Activated CD4-positive, CD25-positive, alpha-beta regulatory T cell treated with anti-CD3 and anti-CD28 coated beads, Interleukin-2, amount 50 U/mL, for 24 hours (primary cell): ENCODE data around the gene GAPDHS.

ENCODE experiments used
- ATAC-seq, 2 donors: fragments of 150-1000 bp; cut with Tn5 transposase; one replicate each; pipeline ENCODE4 v1.10.0; 2021; ENCODE audit warnings: mild to moderate bottlenecking in 1 of 2, moderate library complexity in 1 of 2

GAPDHS gene

GRCh38 chr19:35540356-35540927, 7.2 kb downstream of the GAPDHS start:
- ATAC-seq: no peak

- no peak for ATAC-seq
Measured at GRCh38 chr19:35542209-35542608, 9.0 kb downstream of the GAPDHS start.

GRCh38 chr19:35543280-35544109, 10.2 kb downstream of the GAPDHS start:
- no peak for ATAC-seq

DNA sequence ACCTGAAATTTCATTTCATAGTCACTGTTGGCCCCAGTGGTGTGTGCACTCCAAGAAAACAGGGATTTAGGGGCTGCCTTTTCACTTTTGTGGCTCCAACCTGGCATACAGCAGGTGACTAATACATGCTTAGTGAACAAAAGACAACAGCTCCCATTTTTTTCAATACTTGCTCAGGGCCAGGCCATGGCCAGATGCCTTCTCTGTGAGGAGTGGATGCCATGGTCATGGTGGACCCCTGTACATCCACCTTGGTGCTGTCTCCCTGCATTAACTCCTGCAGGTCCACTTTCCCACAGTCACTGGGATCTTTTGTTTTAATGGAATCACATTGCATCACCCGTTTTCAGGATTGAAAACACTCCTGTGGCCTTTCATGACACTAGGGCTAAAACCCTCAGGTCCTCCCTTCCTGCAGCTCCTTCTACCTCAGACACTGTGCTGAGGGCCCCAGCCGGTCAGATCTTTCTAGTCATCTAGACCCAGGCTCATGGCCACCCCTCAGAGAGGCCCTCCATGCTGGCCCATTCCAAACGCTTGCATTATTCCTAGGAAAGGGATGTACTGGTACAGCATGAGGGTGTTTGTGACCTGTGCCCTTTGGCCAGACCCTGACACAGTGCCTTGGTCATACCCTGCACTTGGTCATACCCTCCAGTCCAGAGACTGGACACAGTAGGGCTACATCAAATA, 11.0 kb downstream of the GAPDHS start:
- no peak for ATAC-seq

GRCh38 chr19:35545001-35545854, 12.0 kb downstream of the GAPDHS start, which contains the start of gene TMEM147:
Gene TMEM147 (plus strand): TSS chr19:35545626. CDS start chr19:35545740, 114 bp downstream.
- peak; percentile 77 to 78 for ATAC-seq

DNA sequence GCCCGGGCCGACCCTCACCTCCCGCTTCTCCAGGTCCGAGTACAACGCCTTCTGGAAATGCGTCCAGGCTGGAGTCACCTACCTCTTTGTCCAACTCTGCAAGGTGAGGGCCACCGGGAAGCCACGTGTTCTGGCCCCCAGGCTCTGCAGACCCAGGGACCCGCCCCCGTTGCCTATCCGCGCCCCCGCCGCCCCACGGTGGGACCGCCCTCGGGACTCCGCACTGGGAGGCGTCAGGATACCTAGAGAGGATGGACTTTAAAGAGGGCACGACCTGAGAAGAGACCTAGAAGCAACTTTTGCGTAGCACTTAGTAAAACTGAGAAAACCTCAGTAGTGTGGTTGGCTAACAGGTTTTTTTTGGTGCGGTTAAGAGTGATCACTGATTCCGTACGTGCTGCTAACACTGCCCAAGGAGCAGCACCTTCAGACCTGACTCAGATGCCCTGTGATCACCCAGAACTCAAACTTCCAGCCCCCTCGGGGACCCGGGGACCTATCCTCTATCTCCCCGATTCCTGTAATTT, 12.7 kb downstream of the GAPDHS start:
- ATAC-seq: peak; percentile 84 to 86

GRCh38 chr19:35546532-35546931, 13.3 kb downstream of the GAPDHS start:
- no peak for ATAC-seq

- ATAC-seq: no peak
Measured at GRCh38 chr19:35549174-35549788, 16.0 kb downstream of the GAPDHS start.

- no peak for ATAC-seq
Measured at GRCh38 chr19:35549879-35550523, 16.7 kb downstream of the GAPDHS start.

DNA sequence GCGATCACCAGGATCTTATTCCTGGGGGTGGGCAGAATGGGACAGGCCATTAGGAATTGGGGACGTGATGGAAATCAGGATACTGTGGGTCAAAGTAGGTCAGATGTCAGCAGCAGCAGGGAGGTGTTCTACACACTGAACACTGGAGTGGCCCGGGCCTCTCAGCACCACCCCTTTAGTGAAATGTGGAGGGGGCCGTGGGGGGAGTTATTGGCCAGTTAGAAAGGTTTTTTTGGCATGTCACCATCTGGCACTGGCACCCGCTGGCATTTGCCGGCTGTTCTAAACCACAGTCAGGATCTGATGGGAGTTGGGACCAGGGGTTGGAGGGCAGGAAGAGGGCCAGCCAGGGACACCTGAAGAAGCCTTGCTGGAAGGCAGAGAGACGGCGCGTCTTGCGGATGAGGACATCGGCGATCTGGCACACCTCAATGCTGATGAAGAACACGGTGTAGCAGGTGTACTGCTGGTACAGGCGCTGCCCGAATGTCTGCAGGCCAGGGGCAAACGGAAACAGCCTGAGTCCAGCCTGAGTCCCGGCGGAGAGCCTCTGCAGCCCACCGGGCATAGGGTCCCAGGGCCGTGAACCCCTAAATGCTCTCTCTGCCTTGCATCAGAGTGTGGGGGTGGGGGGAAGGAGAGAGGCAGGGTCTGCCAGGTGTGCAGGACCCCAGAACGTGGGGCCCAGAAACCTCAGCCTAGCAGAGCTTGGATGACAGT, 18.0 kb downstream of the GAPDHS start:
- no peak for ATAC-seq

- no peak for ATAC-seq
Measured at GRCh38 chr19:35552534-35553384, 19.5 kb downstream of the GAPDHS start.

DNA sequence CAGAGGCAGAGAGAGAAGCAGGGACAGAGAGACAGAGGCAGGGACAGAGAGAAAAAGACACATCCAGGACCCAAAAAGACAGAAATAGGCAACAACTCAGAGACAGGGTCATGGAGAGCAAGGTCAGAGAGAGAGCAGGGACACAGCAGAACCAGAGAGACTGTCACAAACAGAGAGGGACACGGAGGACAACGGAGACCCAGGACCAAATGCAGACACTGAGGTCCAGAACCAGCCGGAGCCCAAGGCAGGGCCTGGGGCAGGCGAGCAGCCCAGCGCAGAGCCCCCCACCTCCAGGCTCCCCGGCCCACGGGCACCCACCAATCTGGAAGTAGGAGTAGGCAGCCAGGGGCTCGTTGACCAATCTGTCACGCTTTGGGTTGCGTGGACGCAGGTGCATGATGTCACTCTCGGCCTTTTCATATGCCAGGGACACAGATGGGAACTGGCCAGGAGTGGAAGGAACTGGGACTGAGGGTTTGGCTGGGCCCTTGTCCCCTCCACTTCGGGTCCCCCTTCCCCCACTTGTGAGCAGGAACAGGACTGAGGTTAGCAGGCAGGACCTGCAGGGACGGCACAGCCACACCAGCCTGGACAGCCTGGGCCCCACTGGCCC, 20.2 kb downstream of the GAPDHS start:
- no peak for ATAC-seq

DNA sequence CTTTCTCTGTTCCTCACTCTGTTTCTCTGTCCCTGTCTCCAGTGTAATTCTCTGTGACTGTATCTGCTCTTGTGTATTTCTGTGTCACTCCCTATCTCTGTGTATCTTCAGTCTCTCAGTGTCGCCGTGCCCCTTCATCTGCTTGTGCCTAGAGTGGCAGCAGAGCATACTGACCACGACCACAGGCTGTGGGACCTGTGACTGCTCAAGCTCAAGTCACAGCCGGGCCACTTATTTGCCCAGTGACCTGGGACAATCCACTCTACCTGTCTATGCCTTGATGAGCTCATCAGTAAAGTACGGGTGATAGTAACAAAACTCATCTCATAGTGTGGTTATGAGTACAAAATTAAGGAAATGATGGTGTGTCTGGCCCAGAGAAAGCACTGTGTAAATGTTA, 20.8 kb downstream of the GAPDHS start:
- ATAC-seq: no peak

DNA sequence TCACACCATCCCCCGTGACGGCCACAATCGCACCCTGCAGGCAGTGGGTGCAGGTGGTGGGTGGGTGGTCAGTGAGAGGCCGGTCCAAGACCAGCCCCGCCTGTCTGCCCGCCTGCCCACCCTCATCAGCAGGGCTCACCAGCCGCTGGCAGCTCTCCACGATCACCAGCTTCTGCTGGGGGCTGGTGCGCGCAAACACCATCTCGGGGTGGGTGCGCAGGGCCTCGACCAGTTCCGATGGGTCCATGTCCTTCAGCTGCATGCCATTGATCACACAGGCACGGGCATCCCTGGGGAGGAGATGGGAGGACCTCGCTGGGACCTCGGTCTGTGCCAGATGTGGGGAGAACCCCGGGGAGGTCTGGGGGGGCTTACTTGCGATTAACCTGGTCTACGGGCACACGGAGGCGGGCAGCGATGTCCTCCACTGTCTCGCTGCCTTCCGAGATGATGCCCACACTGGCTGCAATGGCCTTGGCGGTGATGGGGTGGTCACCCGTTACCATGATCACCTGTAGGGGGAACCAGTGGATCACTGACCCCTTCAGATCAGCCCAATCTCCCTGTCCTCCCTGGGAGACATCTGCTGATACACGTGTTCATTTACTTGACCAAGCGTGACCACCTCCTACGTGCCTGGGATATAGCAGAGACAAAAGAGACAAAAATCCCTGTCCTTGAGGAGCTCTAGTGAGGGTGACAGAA, 22.2 kb downstream of the GAPDHS start:
- ATAC-seq: no peak

DNA sequence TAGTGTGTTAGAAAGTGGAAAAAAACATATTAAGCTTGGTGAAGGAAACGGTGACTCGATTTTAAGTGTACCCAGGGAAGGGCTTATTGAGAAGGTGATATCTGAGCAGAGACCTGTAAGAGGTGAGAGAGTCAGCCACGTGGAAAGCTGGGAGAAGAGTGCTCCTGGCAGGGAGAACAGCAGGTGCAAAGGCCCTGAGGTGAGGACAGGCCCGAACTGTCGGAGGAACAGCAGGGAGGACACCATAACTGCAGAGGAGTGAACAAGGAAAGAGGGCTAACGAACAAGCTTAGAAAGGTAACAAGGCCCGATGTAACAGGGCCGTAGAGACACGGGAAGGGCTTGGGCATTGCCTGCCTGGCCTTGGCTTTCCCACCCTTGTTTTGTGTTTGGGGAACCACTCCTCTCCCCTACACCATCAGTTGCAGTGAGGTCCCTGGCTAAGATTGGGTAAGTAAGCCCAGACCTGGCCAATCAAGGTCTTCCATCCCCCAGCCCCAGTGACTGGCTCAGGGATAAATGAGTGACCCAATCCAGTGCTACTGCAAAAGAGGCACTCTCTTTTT, 22.9 kb downstream of the GAPDHS start:
- no peak for ATAC-seq

- no peak for ATAC-seq
Measured at GRCh38 chr19:35556846-35557538, 23.7 kb downstream of the GAPDHS start.

GRCh38 chr19:35557539-35558399, 24.5 kb downstream of the GAPDHS start:
- ATAC-seq: peak; percentile 55 to 62
